NB4 (cell line): ENCODE data around the gene DPP8.

ENCODE experiments used
- MYC ChIP-seq: IDR thresholded peaks from 2 replicates; pipeline ENCODE4 v1.6.1; 2011; ENCODE audit warnings: low read depth, low read length
- POLR2A ChIP-seq: IDR thresholded peaks from 2 replicates; pipeline ENCODE4 v1.6.1; 2011; ENCODE audit warnings: mild to moderate bottlenecking; ENCODE audit not compliant: insufficient read length; ENCODE audit errors: extremely low read depth
- TF ChIP-seq, protein P1 (sequence below): IDR thresholded peaks from 2 replicates; pipeline ENCODE4 v1.6.1; 2011; ENCODE audit warnings: low read depth, low read length
- TF ChIP-seq, protein P2 (sequence below): IDR thresholded peaks from one replicate; pipeline ENCODE4 v1.5.1; 2012; ENCODE audit warnings: low read depth, low read length

DNA sequence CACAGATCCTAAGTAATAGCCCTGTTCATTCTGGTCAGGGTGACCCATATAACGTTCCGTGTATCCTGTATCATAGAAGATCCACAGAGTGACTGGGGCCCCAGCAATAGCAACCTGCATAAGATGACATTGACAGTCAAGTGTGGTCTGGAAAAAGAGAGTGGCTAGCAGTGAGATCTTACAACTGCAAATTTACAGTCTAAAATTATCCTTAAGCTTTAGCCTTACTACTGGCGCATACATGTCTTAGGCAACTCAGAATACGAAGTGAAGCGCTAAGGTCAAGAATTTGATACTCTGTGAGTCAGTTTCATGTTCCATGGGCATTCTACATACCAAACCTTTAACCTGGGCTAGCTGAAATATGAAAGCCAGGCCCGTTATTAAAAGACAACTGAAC is 65.5 kb downstream of the DPP8 start:
- TF ChIP-seq, protein P1, sequence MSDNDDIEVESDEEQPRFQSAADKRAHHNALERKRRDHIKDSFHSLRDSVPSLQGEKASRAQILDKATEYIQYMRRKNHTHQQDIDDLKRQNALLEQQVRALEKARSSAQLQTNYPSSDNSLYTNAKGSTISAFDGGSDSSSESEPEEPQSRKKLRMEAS, result no peak
- TF ChIP-seq POLR2A (no peak), MYC (no peak)
- TF ChIP-seq, protein P2, sequence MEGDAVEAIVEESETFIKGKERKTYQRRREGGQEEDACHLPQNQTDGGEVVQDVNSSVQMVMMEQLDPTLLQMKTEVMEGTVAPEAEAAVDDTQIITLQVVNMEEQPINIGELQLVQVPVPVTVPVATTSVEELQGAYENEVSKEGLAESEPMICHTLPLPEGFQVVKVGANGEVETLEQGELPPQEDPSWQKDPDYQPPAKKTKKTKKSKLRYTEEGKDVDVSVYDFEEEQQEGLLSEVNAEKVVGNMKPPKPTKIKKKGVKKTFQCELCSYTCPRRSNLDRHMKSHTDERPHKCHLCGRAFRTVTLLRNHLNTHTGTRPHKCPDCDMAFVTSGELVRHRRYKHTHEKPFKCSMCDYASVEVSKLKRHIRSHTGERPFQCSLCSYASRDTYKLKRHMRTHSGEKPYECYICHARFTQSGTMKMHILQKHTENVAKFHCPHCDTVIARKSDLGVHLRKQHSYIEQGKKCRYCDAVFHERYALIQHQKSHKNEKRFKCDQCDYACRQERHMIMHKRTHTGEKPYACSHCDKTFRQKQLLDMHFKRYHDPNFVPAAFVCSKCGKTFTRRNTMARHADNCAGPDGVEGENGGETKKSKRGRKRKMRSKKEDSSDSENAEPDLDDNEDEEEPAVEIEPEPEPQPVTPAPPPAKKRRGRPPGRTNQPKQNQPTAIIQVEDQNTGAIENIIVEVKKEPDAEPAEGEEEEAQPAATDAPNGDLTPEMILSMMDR, result no peak
